Endodermal cell (in vitro differentiated cells): ENCODE measurements around the gene TST. TPM values are rescaled to one million over a fixed set of nuclear protein-coding genes. Genes with fewer than 3 reads are reported as not detected.

ENCODE experiments used
- DNase-seq: peaks from one replicate; pipeline ENCODE4 v3.0.0-alpha.2; 2017
- H3K27ac ChIP-seq: 2 replicates; pipeline ENCODE4 v1.5.1; 2013; ENCODE audit warnings: mild to moderate bottlenecking, low read depth, low read length, moderate library complexity
- H3K27me3 ChIP-seq: 2 replicates; pipeline ENCODE4 v1.6.1; 2013; ENCODE audit warnings: mild to moderate bottlenecking, low read length, moderate library complexity; ENCODE audit not compliant: insufficient read depth, control insufficient read depth, poor library complexity, severe bottlenecking
- H3K36me3 ChIP-seq: 2 replicates; pipeline ENCODE4 v1.7.0; 2013; ENCODE audit warnings: mild to moderate bottlenecking, low read length, moderate library complexity; ENCODE audit not compliant: control insufficient read depth, insufficient read depth
- H3K4me1 ChIP-seq: one replicate; pipeline ENCODE4 v1.7.0; 2013; ENCODE audit warnings: low read length; ENCODE audit not compliant: control insufficient read depth, insufficient read depth
- H3K4me3 ChIP-seq: 2 replicates; pipeline ENCODE4 v1.5.1; 2013; ENCODE audit warnings: mild to moderate bottlenecking, low read length, moderate library complexity
- H3K9ac ChIP-seq: 2 replicates; pipeline ENCODE4 v1.6.1; 2013; ENCODE audit warnings: mild to moderate bottlenecking, low read length, moderate library complexity; ENCODE audit not compliant: poor library complexity, severe bottlenecking; ENCODE audit errors: extremely low read depth
- H3K9me3 ChIP-seq: 2 replicates; pipeline ENCODE4 v1.6.1; 2013; ENCODE audit warnings: mild to moderate bottlenecking, low read length, moderate library complexity; ENCODE audit not compliant: control insufficient read depth
- H3K27ac Mint-ChIP-seq: 2 replicates; pipeline ENCODE4 v1.8.0; 2020; ENCODE audit warnings: mixed read lengths
- H3K27me3 Mint-ChIP-seq: 2 replicates; pipeline ENCODE4 v1.8.0; 2021; ENCODE audit warnings: mild to moderate bottlenecking, mixed read lengths; ENCODE audit not compliant: insufficient read depth
- H3K36me3 Mint-ChIP-seq: 2 replicates; pipeline ENCODE4 v1.8.0; 2020; ENCODE audit warnings: low read depth, mixed read lengths
- H3K4me1 Mint-ChIP-seq: 2 replicates; pipeline ENCODE4 v1.8.0; 2020; ENCODE audit warnings: mixed read lengths
- H3K4me3 Mint-ChIP-seq: 2 replicates; pipeline ENCODE4 v1.8.0; 2020; ENCODE audit warnings: mild to moderate bottlenecking, moderate library complexity, mixed read lengths
- H3K9me3 Mint-ChIP-seq: 2 replicates; pipeline ENCODE4 v1.8.0; 2020; ENCODE audit warnings: mild to moderate bottlenecking, mixed read lengths
- WGBS, 2 experiments: methylation state at CpG; one replicate each; pipeline versions ENCODE4 v1.1.5 to v1.1.7; 2013; ENCODE audit warnings: missing lambda C conversion rate in 2 of 2, mixed read lengths in 1 of 2; ENCODE audit not compliant: insufficient coverage in 1 of 2, insufficient read length in 1 of 2; 5-methylcytosine and 5-hydroxymethylcytosine counted together
- total RNA-seq, 2 donors: library from RNA; stranded (reverse); fragmentation: NEBNext Ultra II Directional in 1 of 2; extraction: Animal tissue kit (Norgen Biotek cat#: 25700) in 1 of 2; gene quantifications; 2 replicates in 1 of 2; 3 replicates in 1 of 2; pipeline ENCODE4 v1.2.1, GENCODE V29; 2021
- TF ChIP-seq, protein P1 (sequence below): fragments of 200-600 bp; sonication (generic); conservative IDR thresholded peaks from 2 replicates; pipeline ENCODE4 v1.5.0; 2021; ENCODE audit warnings: antibody characterized with exemption, mild to moderate bottlenecking

The TST gene
- total RNA-seq, 2 donors from 2014 or later = 38.2 to 48.3 TPM

DNA sequence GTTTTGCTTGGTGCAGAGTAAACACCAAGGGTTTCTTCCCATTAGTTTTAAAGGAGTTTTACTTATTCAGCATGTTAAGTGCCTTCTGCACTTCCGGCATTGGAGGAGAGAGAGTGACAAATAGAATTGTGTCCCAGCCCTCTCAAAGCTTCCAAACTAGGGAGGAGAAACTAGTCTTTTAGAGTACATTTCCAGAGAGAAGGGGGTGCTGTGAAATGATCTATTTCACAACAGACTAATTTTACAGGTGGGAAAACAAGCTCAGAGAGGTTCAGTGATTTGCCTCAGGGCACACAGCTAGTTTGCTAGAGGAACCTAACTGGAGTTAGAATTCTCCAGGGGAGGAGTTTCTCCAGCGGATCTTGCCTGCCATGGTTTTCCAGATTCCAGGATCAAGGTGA is 12.9 kb upstream of the TST start:
- Histone ChIP-seq H3K4me3 (no peak overlapping the region), H3K27me3 (no peaks in the 10 kb centered on the region), H3K9me3 (no peaks in the 10 kb centered on the region), H3K27ac (no peak overlapping the region), H3K36me3 (peaks cover 10% of the 10 kb centered on the region), H3K9ac (no peak overlapping the region), H3K4me1 (no peaks in the 10 kb centered on the region)
- peak overlapping the region; percentile 75 for H3K27ac Mint-ChIP-seq
- H3K9me3 Mint-ChIP-seq = no peaks in the 10 kb centered on the region
- no peak for DNase-seq
- peaks cover 4% of the 10 kb centered on the region for H3K27me3 Mint-ChIP-seq
- H3K4me1 Mint-ChIP-seq = peaks cover 19% of the 10 kb centered on the region
- TF ChIP-seq, protein P1, sequence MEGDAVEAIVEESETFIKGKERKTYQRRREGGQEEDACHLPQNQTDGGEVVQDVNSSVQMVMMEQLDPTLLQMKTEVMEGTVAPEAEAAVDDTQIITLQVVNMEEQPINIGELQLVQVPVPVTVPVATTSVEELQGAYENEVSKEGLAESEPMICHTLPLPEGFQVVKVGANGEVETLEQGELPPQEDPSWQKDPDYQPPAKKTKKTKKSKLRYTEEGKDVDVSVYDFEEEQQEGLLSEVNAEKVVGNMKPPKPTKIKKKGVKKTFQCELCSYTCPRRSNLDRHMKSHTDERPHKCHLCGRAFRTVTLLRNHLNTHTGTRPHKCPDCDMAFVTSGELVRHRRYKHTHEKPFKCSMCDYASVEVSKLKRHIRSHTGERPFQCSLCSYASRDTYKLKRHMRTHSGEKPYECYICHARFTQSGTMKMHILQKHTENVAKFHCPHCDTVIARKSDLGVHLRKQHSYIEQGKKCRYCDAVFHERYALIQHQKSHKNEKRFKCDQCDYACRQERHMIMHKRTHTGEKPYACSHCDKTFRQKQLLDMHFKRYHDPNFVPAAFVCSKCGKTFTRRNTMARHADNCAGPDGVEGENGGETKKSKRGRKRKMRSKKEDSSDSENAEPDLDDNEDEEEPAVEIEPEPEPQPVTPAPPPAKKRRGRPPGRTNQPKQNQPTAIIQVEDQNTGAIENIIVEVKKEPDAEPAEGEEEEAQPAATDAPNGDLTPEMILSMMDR = no peak
- H3K4me3 Mint-ChIP-seq = no peak overlapping the region
- WGBS, 2 experiments = 85 to 88% methylated on average over 2 of the region's 2 CpGs
- H3K36me3 Mint-ChIP-seq = peaks cover 16% of the 10 kb centered on the region

DNA sequence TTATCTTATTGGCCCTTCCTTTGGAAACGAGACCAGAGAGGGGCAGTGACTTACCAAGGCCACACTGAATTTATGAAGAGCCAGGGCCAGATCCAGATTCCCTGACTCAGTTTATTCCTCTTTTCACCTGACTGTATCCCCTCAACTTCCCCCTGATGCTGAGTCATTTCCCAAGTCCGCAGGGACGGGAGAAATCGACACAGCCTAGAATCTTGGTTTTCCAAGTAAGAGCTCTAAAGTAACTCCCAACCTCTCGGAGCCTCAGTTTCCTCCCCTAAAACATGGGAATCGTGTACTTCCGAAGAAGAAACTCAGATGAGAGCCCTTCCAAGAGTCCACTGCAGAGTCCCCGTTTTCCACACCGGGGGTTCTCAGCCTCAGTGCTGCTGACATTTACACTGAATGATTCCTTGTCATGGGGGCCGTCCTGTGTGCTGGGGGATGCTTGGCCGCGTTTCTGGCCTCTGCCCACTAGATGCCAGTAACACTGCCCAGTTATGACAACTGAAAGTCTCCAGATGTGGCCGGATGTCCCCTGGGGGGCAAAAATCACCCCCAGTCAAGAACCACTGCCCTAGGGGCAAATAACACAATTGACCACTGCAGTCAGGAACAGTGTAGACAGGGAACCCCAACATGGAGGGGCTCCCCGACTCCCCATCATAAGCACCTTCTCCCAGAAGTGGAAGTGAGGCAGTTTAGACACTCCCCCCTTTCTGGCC is 11.5 kb upstream of the TST start:
- Mint-ChIP-seq H3K4me3 (no peak overlapping the region), H3K27me3 (no peaks in the 10 kb centered on the region), H3K27ac (peak overlapping the region; percentile 48), H3K36me3 (peaks cover 27% of the 10 kb centered on the region), H3K4me1 (peaks cover 19% of the 10 kb centered on the region), H3K9me3 (no peaks in the 10 kb centered on the region)
- TF ChIP-seq, protein P1 = peak; percentile 46
- Histone ChIP-seq H3K36me3 (peaks cover 13% of the 10 kb centered on the region), H3K9ac (no peak overlapping the region), H3K9me3 (no peaks in the 10 kb centered on the region), H3K27ac (no peak overlapping the region), H3K4me3 (no peak overlapping the region), H3K4me1 (no peaks in the 10 kb centered on the region), H3K27me3 (no peaks in the 10 kb centered on the region)
- 84 to 88% methylated on average over 10 to 14 of the region's 14 CpGs for WGBS, 2 experiments
- peak; percentile 64 for DNase-seq

- H3K9me3 Mint-ChIP-seq = no peaks in the 10 kb centered on the region
Observed at GRCh38 chr22:37028692-37029674, 9.7 kb upstream of the TST start.

More at GRCh38 chr22:37028692-37029674, 9.7 kb upstream of the TST start:
- no peak overlapping the region for H3K4me3 Mint-ChIP-seq
- H3K27ac ChIP-seq = no peak overlapping the region
- H3K27me3 ChIP-seq = no peaks in the 10 kb centered on the region
- no peak overlapping the region for H3K4me3 ChIP-seq
- no peaks in the 10 kb centered on the region for H3K27me3 Mint-ChIP-seq
- no peak overlapping the region for H3K27ac Mint-ChIP-seq
- no peaks in the 10 kb centered on the region for H3K9me3 ChIP-seq
- peaks cover 24% of the 10 kb centered on the region for H3K36me3 ChIP-seq
- H3K36me3 Mint-ChIP-seq = peaks cover 38% of the 10 kb centered on the region
- no peaks in the 10 kb centered on the region for H3K4me1 ChIP-seq
- WGBS, 2 experiments = 94 to 100% methylated on average over 10 to 22 of the region's 22 CpGs
- peaks cover 19% of the 10 kb centered on the region for H3K4me1 Mint-ChIP-seq
- no peak for DNase-seq
- TF ChIP-seq, protein P1 = no peak
- no peak overlapping the region for H3K9ac ChIP-seq
